HG02759 (cell line): Measurements from ENCODE around the gene BCL11B.

Experiments
- ATAC-seq: cut with Tn5 transposase; IDR thresholded peaks from one replicate; pipeline ENCODE4 v1.9.1; 2021; ENCODE audit warnings: mild to moderate bottlenecking, moderate library complexity; ENCODE audit not compliant: unreplicated experiment

The BCL11B gene

GRCh38 chr14:99168330-99168729 is 103.7 kb downstream of the BCL11B start:
- ATAC-seq: no peak

- ATAC-seq: no peak
Observed at GRCh38 chr14:99166506-99166905, 105.5 kb downstream of the BCL11B start.

- no peak for ATAC-seq
Observed at GRCh38 chr14:99164712-99165111, 107.3 kb downstream of the BCL11B start.

- no peak for ATAC-seq
Observed at GRCh38 chr14:99163446-99163845, 108.6 kb downstream of the BCL11B start.

- no peak for ATAC-seq
Observed at GRCh38 chr14:99159341-99160340, 112.4 kb downstream of the BCL11B start.

GRCh38 chr14:99158646-99159165 is 113.3 kb downstream of the BCL11B start:
- ATAC-seq: no peak

GRCh38 chr14:99158150-99158549 is 113.8 kb downstream of the BCL11B start:
- ATAC-seq: no peak

- ATAC-seq: no peak
Observed at GRCh38 chr14:99157676-99158075, 114.3 kb downstream of the BCL11B start.

- ATAC-seq: no peak
Observed at GRCh38 chr14:99157246-99157645, 114.8 kb downstream of the BCL11B start.

GRCh38 chr14:99156814-99157213 is 115.2 kb downstream of the BCL11B start:
- no peak for ATAC-seq

GRCh38 chr14:99156090-99156425 is 115.9 kb downstream of the BCL11B start:
- ATAC-seq: no peak

GRCh38 chr14:99155173-99156089 is 116.6 kb downstream of the BCL11B start:
- ATAC-seq: no peak

- ATAC-seq: no peak
Observed at GRCh38 chr14:99150236-99150635, 121.8 kb downstream of the BCL11B start.

GRCh38 chr14:99148861-99149610 is 123.0 kb downstream of the BCL11B start:
- ATAC-seq: no peak

GRCh38 chr14:99148131-99148530 is 123.9 kb downstream of the BCL11B start:
- ATAC-seq: no peak

- no peak for ATAC-seq
Observed at GRCh38 chr14:99147366-99147740, 124.6 kb downstream of the BCL11B start.

- ATAC-seq: no peak
Observed at GRCh38 chr14:99146616-99147365, 125.2 kb downstream of the BCL11B start.

- no peak for ATAC-seq
Observed at GRCh38 chr14:99145307-99145706, 126.7 kb downstream of the BCL11B start.

- ATAC-seq: no peak
Observed at GRCh38 chr14:99143793-99144192, 128.2 kb downstream of the BCL11B start.

GRCh38 chr14:99143126-99143525 is 128.9 kb downstream of the BCL11B start:
- ATAC-seq: no peak
